ENCODE measurements around the gene FAM89A.

- TF ChIP-seq CTCF (conservative IDR thresholded peaks at IDR 0.05) (no peak), EZH2 (IDR thresholded peaks at IDR 0.05; ENCODE audit: low read depth) (no peak)
These were observed 13.5 kb downstream of the FAM89A start for GRCh38 chr1:231026576-231026975.
